HEK293T (cell line): ENCODE results near the gene FAM168B.

Source experiments
- CTCF ChIA-PET: fragments of 350-600 bp; formaldehyde crosslinking; extraction: SDS; loops from one replicate; lab custom pipeline; 2021; ENCODE audit warnings: antibody characterized with exemption, inconsistent platforms; lab: Yijun Ruan, JAX
- POLR2A ChIA-PET: fragments of 350-600 bp; formaldehyde crosslinking; extraction: SDS; loops from one replicate; lab custom pipeline; 2020; ENCODE audit warnings: antibody characterized with exemption, inconsistent platforms; lab: Yijun Ruan, JAX
- DNase-seq: peaks from one replicate; pipeline ENCODE4 v3.0.0; 2012; ENCODE audit warnings: mixed read lengths; ENCODE audit errors: extremely low spot score
- ARNT ChIP-seq: fragments of 450-650 bp; IDR thresholded peaks from 2 replicates; pipeline ENCODE4 v1.6.1; 2017; ENCODE audit warnings: mild to moderate bottlenecking
- BHLHE40 ChIP-seq: fragments of 450-650 bp; IDR thresholded peaks from 2 replicates; pipeline ENCODE4 v1.6.1; 2016; ENCODE audit warnings: mild to moderate bottlenecking, moderate library complexity, borderline replicate concordance
- CTBP1 ChIP-seq: fragments of 450-650 bp; IDR thresholded peaks from 2 replicates; pipeline ENCODE4 v1.6.1; 2016; ENCODE audit warnings: borderline replicate concordance
- ELF4 ChIP-seq: fragments of 450-650 bp; IDR thresholded peaks from 2 replicates; pipeline ENCODE4 v1.6.1; 2017; ENCODE audit warnings: antibody characterized with exemption
- FOXA1 ChIP-seq: fragments of 450-650 bp; IDR thresholded peaks from 2 replicates; pipeline ENCODE4 v1.6.1; 2016; ENCODE audit warnings: mild to moderate bottlenecking
- FOXK2 ChIP-seq: fragments of 450-650 bp; IDR thresholded peaks from 2 replicates; pipeline ENCODE4 v1.6.1; 2016; ENCODE audit warnings: mild to moderate bottlenecking
- FOXM1 ChIP-seq: fragments of 450-650 bp; IDR thresholded peaks from 2 replicates; pipeline ENCODE4 v1.6.1; 2017; ENCODE audit warnings: mild to moderate bottlenecking, borderline replicate concordance
- HDGF ChIP-seq: fragments of 450-650 bp; IDR thresholded peaks from 2 replicates; pipeline ENCODE4 v1.6.1; 2017; ENCODE audit warnings: antibody characterized with exemption, borderline replicate concordance
- L3MBTL2 ChIP-seq: fragments of 450-650 bp; conservative IDR thresholded peaks from 2 replicates; pipeline ENCODE4 v1.6.1; 2016; ENCODE audit warnings: mild to moderate bottlenecking
- LEF1 ChIP-seq: fragments of 450-650 bp; IDR thresholded peaks from 2 replicates; pipeline ENCODE4 v1.6.1; 2017; ENCODE audit warnings: mild to moderate bottlenecking, borderline replicate concordance
- NFRKB ChIP-seq: fragments of 450-650 bp; IDR thresholded peaks from 2 replicates; pipeline ENCODE4 v1.6.1; 2016; ENCODE audit warnings: mild to moderate bottlenecking, moderate library complexity
- PKNOX1 ChIP-seq: fragments of 450-650 bp; IDR thresholded peaks from 2 replicates; pipeline ENCODE4 v1.6.1; 2016
- SP1 ChIP-seq: fragments of 450-650 bp; IDR thresholded peaks from 2 replicates; pipeline ENCODE4 v1.6.1; 2017
- SUZ12 ChIP-seq: fragments of 450-650 bp; IDR thresholded peaks from 2 replicates; pipeline ENCODE4 v1.6.1; 2016; ENCODE audit warnings: mild to moderate bottlenecking
- TARDBP ChIP-seq: fragments of 450-650 bp; IDR thresholded peaks from 2 replicates; pipeline ENCODE4 v1.6.1; 2016
- ZNF384 ChIP-seq: fragments of 450-650 bp; IDR thresholded peaks from 2 replicates; pipeline ENCODE4 v1.6.1; 2016

FAM168B gene

GRCh38 chr2:131038258-131039100 lies 54.8 kb downstream of the FAM168B start:
- DNase-seq: no peak
- POLR2A ChIA-PET: no interaction called here
- CTCF ChIA-PET: no interaction called here
- TF ChIP-seq TARDBP: no peak
- TF ChIP-seq FOXM1: no peak
- no peak for TF ChIP-seq LEF1
- no peak for TF ChIP-seq L3MBTL2
- TF ChIP-seq ZNF384: no peak
- no peak for TF ChIP-seq CTBP1
- no peak for TF ChIP-seq ARNT
- no peak for TF ChIP-seq FOXA1
- no peak for TF ChIP-seq SP1
- TF ChIP-seq HDGF: no peak
- no peak for TF ChIP-seq SUZ12
- no peak for TF ChIP-seq PKNOX1
- TF ChIP-seq NFRKB: no peak

GRCh38 chr2:131037398-131038257 lies 55.6 kb downstream of the FAM168B start:
- CTCF ChIA-PET: no interaction called here
- TF ChIP-seq NFRKB (no peak), ELF4 (no peak), LEF1 (no peak), TARDBP (no peak), SP1 (no peak), ARNT (no peak), HDGF (no peak), FOXK2 (no peak), CTBP1 (no peak), FOXM1 (no peak), ZNF384 (no peak), FOXA1 (no peak), BHLHE40 (no peak), SUZ12 (no peak), L3MBTL2 (no peak)
- POLR2A ChIA-PET: no interaction called here
- no peak for DNase-seq

DNA sequence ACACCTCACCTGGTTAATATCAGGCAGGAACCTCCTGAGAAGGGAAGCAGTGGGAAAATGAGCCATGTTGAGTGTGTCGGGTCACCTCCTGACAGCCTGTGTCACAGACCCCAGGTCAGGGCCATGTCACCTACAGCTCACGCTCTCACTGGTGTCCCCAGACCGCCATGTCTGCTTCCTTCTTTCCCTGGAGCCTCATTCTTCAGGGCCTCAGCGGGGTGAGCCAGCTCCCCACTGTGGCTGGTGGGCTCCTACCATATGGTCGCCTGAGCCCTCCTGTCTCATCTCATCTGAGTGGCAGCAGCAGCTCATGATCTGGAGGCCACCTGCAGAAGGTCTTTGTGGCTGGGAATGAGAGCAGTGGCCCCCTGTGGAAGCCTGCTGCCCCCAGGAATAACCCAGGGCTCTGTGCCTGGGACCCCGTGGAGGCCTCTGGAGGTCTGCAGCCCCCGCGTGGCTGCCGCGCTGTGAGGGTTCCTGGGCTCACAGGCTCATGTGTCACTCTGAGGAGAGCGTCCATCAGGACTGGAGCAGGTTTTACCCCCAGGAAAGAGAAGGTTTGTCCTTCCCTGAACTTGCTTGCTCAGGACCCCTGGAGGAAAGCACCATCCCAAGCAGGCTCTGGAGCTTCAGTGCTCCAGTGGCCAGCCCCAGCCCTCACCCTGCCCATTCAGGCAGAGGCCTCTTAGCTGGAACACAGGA lies 56.4 kb downstream of the FAM168B start:
- CTCF ChIA-PET: no interaction called here
- TF ChIP-seq ZNF384 (no peak), NFRKB (no peak), PKNOX1 (no peak), L3MBTL2 (no peak), LEF1 (no peak), SP1 (no peak), TARDBP (no peak), ELF4 (no peak), FOXM1 (no peak), FOXA1 (no peak), SUZ12 (no peak)
- DNase-seq: no peak
- POLR2A ChIA-PET: no interaction called here

GRCh38 chr2:131036269-131036668 lies 57.0 kb downstream of the FAM168B start:
- TF ChIP-seq LEF1 (no peak), FOXK2 (no peak), TARDBP (no peak), PKNOX1 (no peak), FOXA1 (no peak), ELF4 (no peak), SUZ12 (no peak), L3MBTL2 (no peak), CTBP1 (no peak), NFRKB (no peak), ZNF384 (no peak), HDGF (no peak), ARNT (no peak), SP1 (no peak), BHLHE40 (no peak), FOXM1 (no peak)
- ChIA-PET POLR2A (no interaction called here), CTCF (no interaction called here)
- no peak for DNase-seq

GRCh38 chr2:131035826-131036231 lies 57.4 kb downstream of the FAM168B start:
- TF ChIP-seq BHLHE40: no peak
- ChIA-PET POLR2A (no interaction called here), CTCF (no interaction called here)
- DNase-seq: no peak
